ENCODE measurements around the gene NDUFA12.

The NDUFA12 gene

GRCh38 chr12:94952325-94952724 is 51.2 kb downstream of the NDUFA12 start:
- Histone ChIP-seq H3K9me3 (ENCODE audit: control insufficient read depth in 5 of 5, low read length in 5 of 5) (no peaks in the 10 kb centered on the region), H3K27me3 (ENCODE audit: control insufficient read depth in 5 of 5, insufficient read depth in 4 of 5, low read length in 5 of 5) (no peaks in the 10 kb centered on the region), H3K27ac (ENCODE audit: low read depth, low read length) (no peak overlapping the region), H3K36me3 (ENCODE audit: control insufficient read depth in 5 of 5, insufficient read depth in 5 of 5, low read length in 5 of 5) (no peaks in the 10 kb centered on the region), H3K4me3 (ENCODE audit: low read depth in 1 of 5, low read length in 5 of 5) (no peak overlapping the region), H3K4me1 (ENCODE audit: control insufficient read depth in 5 of 5, insufficient read depth in 5 of 5, low read length in 5 of 5) (peaks cover 0 to 6% (median 3%) of the 10 kb centered on the region in 5 donors), H3K9ac (ENCODE audit: low read length in 5 of 5) (no peak overlapping the region)

DNA sequence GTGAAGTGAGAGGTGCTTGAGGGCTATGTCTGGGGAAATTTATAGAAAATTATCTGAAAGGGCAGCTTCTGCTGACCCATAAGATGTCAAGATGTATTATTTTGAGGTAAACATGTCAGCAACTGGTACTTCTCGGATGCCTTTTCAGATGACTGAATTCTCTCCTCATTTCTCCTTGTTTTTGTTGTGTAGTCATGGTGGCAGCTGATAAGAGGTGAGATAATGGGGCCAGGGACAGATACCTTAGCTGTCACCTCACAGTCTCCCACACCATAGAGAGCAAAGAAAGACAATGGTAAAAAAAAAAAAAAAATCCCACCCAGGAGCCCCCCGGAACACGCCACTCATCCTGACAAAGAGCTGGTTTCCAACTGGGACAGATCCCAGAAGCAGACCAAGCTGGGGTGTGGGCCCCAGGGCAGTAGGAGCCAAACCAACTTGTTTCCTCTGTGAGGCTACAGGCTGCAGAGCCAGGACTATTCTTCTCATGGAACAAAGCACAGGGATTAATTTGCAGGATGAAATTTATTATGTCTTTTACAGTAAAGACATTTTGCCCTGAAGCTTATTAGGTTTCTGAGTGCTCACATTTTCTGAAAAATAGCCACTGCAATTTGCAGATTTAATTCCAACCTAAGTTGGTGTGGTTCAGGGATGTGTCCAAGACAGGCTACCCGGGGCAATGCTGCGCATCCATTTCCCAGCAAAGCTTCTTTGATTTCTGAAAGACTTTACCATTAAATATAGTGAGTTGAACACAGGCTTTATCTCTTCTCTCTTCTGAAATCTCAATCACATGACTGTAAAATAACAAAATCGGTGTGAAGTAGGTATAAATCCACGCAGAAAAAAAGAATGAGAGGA is 52.2 kb downstream of the NDUFA12 start:
- Histone ChIP-seq H3K27me3 (ENCODE audit: control insufficient read depth in 5 of 5, insufficient read depth in 4 of 5, low read length in 5 of 5) (no peaks in the 10 kb centered on the region), H3K4me1 (ENCODE audit: control insufficient read depth in 5 of 5, insufficient read depth in 5 of 5, low read length in 5 of 5) (peaks cover 0 to 6% (median 3%) of the 10 kb centered on the region in 5 donors), H3K4me3 (ENCODE audit: low read depth in 1 of 5, low read length in 5 of 5) (no peak overlapping the region), H3K36me3 (ENCODE audit: control insufficient read depth in 5 of 5, insufficient read depth in 5 of 5, low read length in 5 of 5) (no peaks in the 10 kb centered on the region), H3K9me3 (ENCODE audit: control insufficient read depth in 5 of 5, low read length in 5 of 5) (no peaks in the 10 kb centered on the region), H3K9ac (ENCODE audit: low read length in 5 of 5) (no peak overlapping the region), H3K27ac (ENCODE audit: low read depth, low read length) (no peak overlapping the region)

DNA sequence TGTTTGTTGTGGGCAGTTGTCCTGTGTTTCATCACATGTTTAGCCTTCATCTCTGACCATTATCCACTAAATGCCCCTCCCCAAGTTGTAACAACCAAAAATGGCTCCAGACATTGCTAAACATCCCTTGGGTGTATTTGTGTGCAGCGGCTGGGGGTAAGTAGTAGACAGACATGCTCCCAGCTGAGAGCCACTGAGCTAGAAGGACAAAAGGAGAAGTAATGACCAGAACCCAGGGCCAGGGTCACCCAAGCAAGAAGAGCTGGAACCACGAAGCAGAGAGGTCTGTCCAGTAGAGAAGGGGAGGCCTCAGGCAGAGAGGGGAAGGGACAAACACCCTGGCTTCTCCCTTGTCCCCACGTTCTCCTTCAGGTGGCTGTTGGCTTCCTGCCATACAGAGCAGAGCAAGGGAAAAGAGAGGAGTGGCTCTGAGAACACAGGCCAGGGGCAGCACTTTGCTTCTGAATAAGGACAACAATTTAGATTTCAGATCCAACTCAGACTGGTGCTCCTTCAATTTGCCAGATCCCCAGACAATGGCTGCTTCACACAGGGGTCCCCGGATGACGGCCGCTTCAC is 55.2 kb downstream of the NDUFA12 start:
- Histone ChIP-seq H3K27me3 (ENCODE audit: control insufficient read depth in 5 of 5, insufficient read depth in 4 of 5, low read length in 5 of 5) (no peaks in the 10 kb centered on the region), H3K9me3 (ENCODE audit: control insufficient read depth in 5 of 5, low read length in 5 of 5) (no peaks in the 10 kb centered on the region), H3K9ac (ENCODE audit: low read length in 5 of 5) (no peak overlapping the region), H3K36me3 (ENCODE audit: control insufficient read depth in 5 of 5, insufficient read depth in 5 of 5, low read length in 5 of 5) (no peaks in the 10 kb centered on the region), H3K4me3 (ENCODE audit: low read depth in 1 of 5, low read length in 5 of 5) (no peak overlapping the region), H3K27ac (ENCODE audit: low read depth, low read length) (no peak overlapping the region), H3K4me1 (ENCODE audit: control insufficient read depth in 5 of 5, insufficient read depth in 5 of 5, low read length in 5 of 5) (peaks cover 0 to 6% (median 3%) of the 10 kb centered on the region in 5 donors)

DNA sequence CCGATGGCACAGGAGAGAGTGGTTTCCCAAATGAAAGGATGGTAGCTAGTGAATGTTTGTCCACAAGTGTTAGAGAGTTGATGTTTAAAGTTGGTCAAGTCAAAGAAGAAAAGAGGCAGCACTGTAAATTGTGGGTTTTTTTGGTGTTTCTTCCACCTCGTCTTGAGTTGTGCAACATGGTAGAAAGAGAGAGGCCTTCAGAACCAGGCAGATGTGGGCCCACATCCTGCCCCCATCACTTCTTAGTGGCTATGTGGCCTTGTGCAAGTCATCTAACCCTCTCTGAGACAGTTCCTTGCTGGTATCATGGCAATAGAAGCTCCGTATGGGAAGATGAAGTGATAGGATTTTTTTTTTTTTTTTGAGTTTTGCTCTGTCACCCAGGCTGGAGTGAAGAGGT is 60.8 kb downstream of the NDUFA12 start:
- no peak overlapping the region for H3K27ac ChIP-seq (ENCODE audit: low read depth, low read length)
- H3K9ac ChIP-seq (ENCODE audit: low read length in 5 of 5) = no peak overlapping the region
- H3K4me1 ChIP-seq (ENCODE audit: control insufficient read depth in 5 of 5, insufficient read depth in 5 of 5, low read length in 5 of 5) = peaks cover 0 to 12% (median 0%) of the 10 kb centered on the region in 5 donors
- no peak overlapping the region for H3K4me3 ChIP-seq (ENCODE audit: low read depth in 1 of 5, low read length in 5 of 5)
- no peaks in the 10 kb centered on the region for H3K36me3 ChIP-seq (ENCODE audit: control insufficient read depth in 5 of 5, insufficient read depth in 5 of 5, low read length in 5 of 5)
- H3K27me3 ChIP-seq (ENCODE audit: control insufficient read depth in 5 of 5, insufficient read depth in 4 of 5, low read length in 5 of 5) = no peaks in the 10 kb centered on the region
- no peaks in the 10 kb centered on the region for H3K9me3 ChIP-seq (ENCODE audit: control insufficient read depth in 5 of 5, low read length in 5 of 5)

GRCh38 chr12:94941440-94941862 is 62.0 kb downstream of the NDUFA12 start:
- no peaks in the 10 kb centered on the region for H3K36me3 ChIP-seq (ENCODE audit: control insufficient read depth in 5 of 5, insufficient read depth in 5 of 5, low read length in 5 of 5)
- H3K27me3 ChIP-seq (ENCODE audit: control insufficient read depth in 5 of 5, insufficient read depth in 4 of 5, low read length in 5 of 5) = no peaks in the 10 kb centered on the region
- H3K4me1 ChIP-seq (ENCODE audit: control insufficient read depth in 5 of 5, insufficient read depth in 5 of 5, low read length in 5 of 5) = peaks cover 0 to 12% (median 0%) of the 10 kb centered on the region in 5 donors
- no peak overlapping the region for H3K27ac ChIP-seq (ENCODE audit: low read depth, low read length)
- no peaks in the 10 kb centered on the region for H3K9me3 ChIP-seq (ENCODE audit: control insufficient read depth in 5 of 5, low read length in 5 of 5)
- H3K9ac ChIP-seq (ENCODE audit: low read length in 5 of 5) = no peak overlapping the region
- H3K4me3 ChIP-seq (ENCODE audit: low read depth in 1 of 5, low read length in 5 of 5) = no peak overlapping the region

- H3K9ac ChIP-seq (ENCODE audit: low read length in 5 of 5) = no peak overlapping the region
- no peak overlapping the region for H3K27ac ChIP-seq (ENCODE audit: low read depth, low read length)
- H3K4me1 ChIP-seq (ENCODE audit: control insufficient read depth in 5 of 5, insufficient read depth in 5 of 5, low read length in 5 of 5) = peaks cover 0 to 12% (median 0%) of the 10 kb centered on the region in 5 donors
- no peaks in the 10 kb centered on the region for H3K27me3 ChIP-seq (ENCODE audit: control insufficient read depth in 5 of 5, insufficient read depth in 4 of 5, low read length in 5 of 5)
- no peaks in the 10 kb centered on the region for H3K36me3 ChIP-seq (ENCODE audit: control insufficient read depth in 5 of 5, insufficient read depth in 5 of 5, low read length in 5 of 5)
- H3K9me3 ChIP-seq (ENCODE audit: control insufficient read depth in 5 of 5, low read length in 5 of 5) = no peaks in the 10 kb centered on the region
- H3K4me3 ChIP-seq (ENCODE audit: low read depth in 1 of 5, low read length in 5 of 5) = no peak overlapping the region
Observed at GRCh38 chr12:94940771-94941170, 62.7 kb downstream of the NDUFA12 start.

DNA sequence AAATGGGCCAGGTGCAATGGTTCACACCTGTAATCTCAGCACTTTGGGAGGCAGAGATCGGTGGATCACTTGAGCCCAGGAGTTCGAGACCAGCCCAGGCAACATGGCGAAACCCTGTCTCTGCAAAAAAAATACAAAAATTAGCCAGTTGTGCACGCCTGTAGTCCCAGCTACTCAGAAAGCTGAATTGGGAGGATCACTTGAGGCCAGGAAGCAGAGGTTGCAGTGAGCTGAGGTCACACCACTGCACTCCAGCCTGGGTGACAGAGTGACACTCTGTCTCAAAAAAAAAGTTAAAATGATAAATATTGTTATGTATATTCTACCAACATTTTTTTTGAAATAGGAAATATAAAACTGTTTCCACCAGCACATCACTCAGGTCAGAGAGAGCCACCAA is 64.9 kb downstream of the NDUFA12 start:
- no peaks in the 10 kb centered on the region for H3K27me3 ChIP-seq (ENCODE audit: control insufficient read depth in 5 of 5, insufficient read depth in 4 of 5, low read length in 5 of 5)
- H3K4me3 ChIP-seq (ENCODE audit: low read depth in 1 of 5, low read length in 5 of 5) = no peak overlapping the region
- H3K9me3 ChIP-seq (ENCODE audit: control insufficient read depth in 5 of 5, low read length in 5 of 5) = no peaks in the 10 kb centered on the region
- no peak overlapping the region for H3K9ac ChIP-seq (ENCODE audit: low read length in 5 of 5)
- H3K4me1 ChIP-seq (ENCODE audit: control insufficient read depth in 5 of 5, insufficient read depth in 5 of 5, low read length in 5 of 5) = peaks cover 0 to 12% (median 0%) of the 10 kb centered on the region in 5 donors
- H3K27ac ChIP-seq (ENCODE audit: low read depth, low read length) = no peak overlapping the region
- no peaks in the 10 kb centered on the region for H3K36me3 ChIP-seq (ENCODE audit: control insufficient read depth in 5 of 5, insufficient read depth in 5 of 5, low read length in 5 of 5)

DNA sequence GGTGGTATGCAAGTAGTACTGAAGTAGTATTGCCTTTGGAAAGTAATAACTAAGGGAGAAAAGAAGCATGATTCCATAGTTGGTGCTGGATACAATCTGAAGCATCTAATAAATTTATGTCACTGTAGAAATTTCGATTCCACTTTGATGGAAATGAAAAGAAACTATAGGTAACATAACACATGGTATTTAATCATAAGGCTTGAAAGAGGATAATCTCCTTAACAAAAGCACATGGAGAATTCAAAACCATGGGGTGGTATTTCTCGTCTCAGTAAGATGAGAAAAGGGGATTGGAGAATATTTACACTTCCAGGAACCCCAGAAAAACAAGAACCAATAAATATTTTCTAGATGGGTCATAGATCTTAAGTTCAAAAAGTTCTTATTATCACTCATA is 72.7 kb downstream of the NDUFA12 start:
- no peaks in the 10 kb centered on the region for H3K27me3 ChIP-seq (ENCODE audit: control insufficient read depth in 5 of 5, insufficient read depth in 4 of 5, low read length in 5 of 5)
- H3K27ac ChIP-seq (ENCODE audit: low read depth, low read length) = no peak overlapping the region
- H3K9me3 ChIP-seq (ENCODE audit: control insufficient read depth in 5 of 5, low read length in 5 of 5) = no peaks in the 10 kb centered on the region
- H3K4me1 ChIP-seq (ENCODE audit: control insufficient read depth in 5 of 5, insufficient read depth in 5 of 5, low read length in 5 of 5) = no peaks in the 10 kb centered on the region
- no peak overlapping the region for H3K4me3 ChIP-seq (ENCODE audit: low read depth in 1 of 5, low read length in 5 of 5)
- H3K36me3 ChIP-seq (ENCODE audit: control insufficient read depth in 5 of 5, insufficient read depth in 5 of 5, low read length in 5 of 5) = no peaks in the 10 kb centered on the region
- H3K9ac ChIP-seq (ENCODE audit: low read length in 5 of 5) = no peak overlapping the region

DNA sequence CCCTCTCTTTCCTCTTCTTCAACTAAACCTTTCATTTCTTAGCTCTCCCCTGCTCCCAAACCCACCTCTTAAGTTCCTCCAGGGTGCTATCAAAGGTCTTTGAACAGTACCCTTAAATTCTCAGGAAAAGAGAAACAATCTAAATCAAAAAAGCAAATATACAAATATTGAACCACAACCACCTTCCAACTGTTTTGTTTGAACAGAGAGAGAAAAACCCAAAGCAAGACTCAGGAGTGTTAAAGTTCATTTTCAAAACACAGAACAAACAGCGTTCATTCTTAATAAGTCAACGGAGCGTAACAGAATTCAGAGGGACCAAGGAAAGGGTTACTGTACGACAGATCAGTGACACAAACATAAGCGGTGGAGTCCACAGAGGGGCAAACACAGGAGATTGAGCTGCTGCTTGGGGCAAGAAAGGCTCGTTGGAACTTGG is 73.3 kb downstream of the NDUFA12 start:
- no peaks in the 10 kb centered on the region for H3K27me3 ChIP-seq (ENCODE audit: control insufficient read depth in 5 of 5, insufficient read depth in 4 of 5, low read length in 5 of 5)
- H3K36me3 ChIP-seq (ENCODE audit: control insufficient read depth in 5 of 5, insufficient read depth in 5 of 5, low read length in 5 of 5) = no peaks in the 10 kb centered on the region
- H3K27ac ChIP-seq (ENCODE audit: low read depth, low read length) = no peak overlapping the region
- no peaks in the 10 kb centered on the region for H3K4me1 ChIP-seq (ENCODE audit: control insufficient read depth in 5 of 5, insufficient read depth in 5 of 5, low read length in 5 of 5)
- no peaks in the 10 kb centered on the region for H3K9me3 ChIP-seq (ENCODE audit: control insufficient read depth in 5 of 5, low read length in 5 of 5)
- no peak overlapping the region for H3K4me3 ChIP-seq (ENCODE audit: low read depth in 1 of 5, low read length in 5 of 5)
- H3K9ac ChIP-seq (ENCODE audit: low read length in 5 of 5) = no peak overlapping the region

DNA sequence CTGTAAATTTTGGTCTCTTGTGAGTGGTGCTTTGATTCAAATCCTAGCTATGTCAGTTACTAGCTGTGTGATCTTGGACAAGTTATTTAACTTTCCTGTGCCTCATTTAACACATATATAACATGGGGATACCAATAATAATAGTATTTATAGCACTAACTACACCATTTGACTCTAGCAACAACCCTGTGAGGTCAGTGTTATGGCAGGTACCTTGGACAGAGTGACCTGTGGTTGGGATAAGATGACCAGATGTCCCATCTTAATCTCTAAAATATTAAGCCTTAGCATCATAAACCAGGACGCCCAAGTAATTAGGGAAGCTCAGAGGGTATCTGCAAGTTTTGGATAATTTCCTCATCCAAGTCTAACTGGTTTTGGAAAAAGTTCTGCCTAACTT is 73.7 kb downstream of the NDUFA12 start:
- Histone ChIP-seq H3K4me1 (ENCODE audit: control insufficient read depth in 5 of 5, insufficient read depth in 5 of 5, low read length in 5 of 5) (no peaks in the 10 kb centered on the region), H3K9me3 (ENCODE audit: control insufficient read depth in 5 of 5, low read length in 5 of 5) (no peaks in the 10 kb centered on the region), H3K4me3 (ENCODE audit: low read depth in 1 of 5, low read length in 5 of 5) (no peak overlapping the region), H3K36me3 (ENCODE audit: control insufficient read depth in 5 of 5, insufficient read depth in 5 of 5, low read length in 5 of 5) (no peaks in the 10 kb centered on the region), H3K27me3 (ENCODE audit: control insufficient read depth in 5 of 5, insufficient read depth in 4 of 5, low read length in 5 of 5) (no peaks in the 10 kb centered on the region), H3K9ac (ENCODE audit: low read length in 5 of 5) (no peak overlapping the region), H3K27ac (ENCODE audit: low read depth, low read length) (no peak overlapping the region)

All from subcutaneous abdominal adipose tissue (tissue), 5 donors.